Measurements from ENCODE around the gene ARV1. TPM values are rescaled to one million over a fixed set of nuclear protein-coding genes. Genes with fewer than 3 reads are reported as not detected.

Gene ARV1
- total RNA-seq (2021) = 8.0 and 8.4 TPM in 2 replicates
- long read RNA-seq, transcript ARV1-201 (6 exons, 1,335 nt) = major isoform, 29 of 37 reads
- long read RNA-seq, partial matches to known transcripts = 0 of 37 reads
- long read RNA-seq, other reads (novel, unspliced or antisense) = 5 of 37 reads

DNA sequence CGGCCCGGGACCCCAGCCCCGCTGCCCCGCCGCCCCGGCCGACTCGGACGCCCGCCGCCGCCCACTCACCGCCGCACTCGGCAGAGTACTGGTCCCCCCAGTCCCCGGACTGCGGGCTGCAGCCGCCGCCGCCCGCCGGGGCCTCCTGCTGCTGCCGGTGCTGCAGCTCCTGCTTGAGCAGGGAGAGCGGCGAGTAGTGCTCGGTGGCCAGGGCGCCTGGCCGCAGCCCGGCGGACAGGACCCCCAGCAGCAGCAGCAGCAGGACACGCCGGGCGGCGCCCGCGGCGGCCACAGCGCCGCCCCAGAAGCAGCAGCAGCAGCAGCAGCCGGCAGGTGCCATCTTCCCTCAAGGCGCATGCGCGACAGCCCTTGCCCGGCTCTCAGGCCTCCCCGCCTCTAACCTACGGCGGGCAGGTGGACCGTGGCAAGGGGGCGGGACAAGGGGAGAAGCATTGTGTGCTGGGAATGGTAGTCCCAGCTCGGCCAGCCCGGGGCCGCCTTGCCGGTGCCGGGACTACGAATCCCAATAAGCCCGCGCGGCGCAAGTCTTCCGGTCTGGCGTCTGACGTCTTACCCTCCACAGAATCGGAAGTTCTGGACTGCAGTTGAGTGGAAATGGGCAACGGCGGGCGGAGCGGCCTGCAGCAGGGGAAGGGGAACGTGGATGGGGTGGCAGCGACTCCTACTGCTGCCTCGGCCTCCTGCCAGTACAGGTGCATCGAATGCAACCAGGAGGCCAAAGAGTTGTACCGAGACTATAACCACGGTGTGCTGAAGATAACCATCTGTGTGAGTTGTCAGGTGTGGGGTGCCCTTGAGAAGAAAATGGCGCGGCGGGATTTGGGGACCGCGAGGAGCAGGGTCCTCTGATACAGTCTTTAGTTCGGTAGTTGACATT lies at the start of gene ARV1, which contains the start of gene TTC13:
Gene ARV1 (plus strand): TSS at position 604 of the 898 bp plus-strand sequence. CDS start 12 bp downstream, at position 616.
Gene TTC13 (minus strand): TSS at position 371 of the 898 bp plus-strand sequence. CDS start 31 bp downstream, at position 340.
- no peaks in the 10 kb centered on the region for H3K79me1 ChIP-seq (ENCODE audit: insufficient read depth, low read depth, low read length, poor library complexity, severe bottlenecking)
- H4K91ac ChIP-seq (ENCODE audit: insufficient read length, low read depth, low read length) = no peak within 1 kb of the TSS
- no peak within 1 kb of the TSS for H3K56ac ChIP-seq (ENCODE audit: insufficient read length, low read depth, low read length)
- no peak within 1 kb of the TSS for H3K23ac ChIP-seq (ENCODE audit: insufficient read length, low read depth, low read length)
- H4K8ac ChIP-seq (replicated peaks; ENCODE audit: insufficient read length, low read depth, low read length) = no peak within 1 kb of the TSS
- Mint-ChIP-seq H3K4me1 (peaks cover 15 to 19% of the 10 kb centered on the region in 2 experiments), H3K36me3 (ENCODE audit: insufficient read depth in 1 of 3, low read depth in 3 of 3) (peaks cover 0 to 2% (median 0%) of the 10 kb centered on the region in 3 experiments; a peak in 1 of 7 replicates), H3K27me3 (ENCODE audit: low read depth) (peaks cover 22% of the 10 kb centered on the region), H3K4me3 (peak within 1 kb of the TSS; percentile 95 to 97), H3K9me3 (no peaks in the 10 kb centered on the region; a peak in 1 of 5 replicates), H3K27ac (peak within 1 kb of the TSS in 1 of 3 experiments; percentile 36; a peak in 2 of 7 replicates)
- no peak within 1 kb of the TSS for H2BK12ac ChIP-seq (ENCODE audit: insufficient read length, low read depth, low read length)
- peak within 1 kb of the TSS; percentile 49 for H3K9ac ChIP-seq (ENCODE audit: extremely low read depth, insufficient read length, low read length)
- no CpG with 5 or more reads among the region's 79 CpGs for WGBS (ENCODE audit: extremely low coverage, insufficient read length, low lambda C conversion rate)
- H4K5ac ChIP-seq (ENCODE audit: insufficient read length, low read depth, low read length) = no peak within 1 kb of the TSS
- H3K9me3 ChIP-seq (ENCODE audit: control insufficient read depth, low read depth, low read length) = no peaks in the 10 kb centered on the region
- H3K23me2 ChIP-seq (ENCODE audit: insufficient read length, low read depth, low read length, poor library complexity, severe bottlenecking) = peaks cover 9% of the 10 kb centered on the region
- H3K14ac ChIP-seq (ENCODE audit: insufficient read depth, low read length) = no peak within 1 kb of the TSS
- no peak within 1 kb of the TSS for H2AFZ ChIP-seq (ENCODE audit: low read length)
- H3K18ac ChIP-seq (ENCODE audit: insufficient read length, low read depth, low read length) = no peak within 1 kb of the TSS
- peak within 1 kb of the TSS; percentile 61 for H3K4me2 ChIP-seq (ENCODE audit: insufficient read depth, insufficient read length, low read length)
- H2BK20ac ChIP-seq (ENCODE audit: low read depth, low read length, poor library complexity, severe bottlenecking) = no peak within 1 kb of the TSS
- H2AK5ac ChIP-seq (ENCODE audit: insufficient read length, low read length) = no peak within 1 kb of the TSS
- H4K20me1 ChIP-seq (ENCODE audit: control insufficient read depth, insufficient read depth, insufficient read length) = no peaks in the 10 kb centered on the region
- H3K4me1 ChIP-seq (ENCODE audit: insufficient read depth, low read length) = no peaks in the 10 kb centered on the region
- no peak within 1 kb of the TSS for H3T11ph ChIP-seq (ENCODE audit: low read length)
- TF ChIP-seq, protein P1, sequence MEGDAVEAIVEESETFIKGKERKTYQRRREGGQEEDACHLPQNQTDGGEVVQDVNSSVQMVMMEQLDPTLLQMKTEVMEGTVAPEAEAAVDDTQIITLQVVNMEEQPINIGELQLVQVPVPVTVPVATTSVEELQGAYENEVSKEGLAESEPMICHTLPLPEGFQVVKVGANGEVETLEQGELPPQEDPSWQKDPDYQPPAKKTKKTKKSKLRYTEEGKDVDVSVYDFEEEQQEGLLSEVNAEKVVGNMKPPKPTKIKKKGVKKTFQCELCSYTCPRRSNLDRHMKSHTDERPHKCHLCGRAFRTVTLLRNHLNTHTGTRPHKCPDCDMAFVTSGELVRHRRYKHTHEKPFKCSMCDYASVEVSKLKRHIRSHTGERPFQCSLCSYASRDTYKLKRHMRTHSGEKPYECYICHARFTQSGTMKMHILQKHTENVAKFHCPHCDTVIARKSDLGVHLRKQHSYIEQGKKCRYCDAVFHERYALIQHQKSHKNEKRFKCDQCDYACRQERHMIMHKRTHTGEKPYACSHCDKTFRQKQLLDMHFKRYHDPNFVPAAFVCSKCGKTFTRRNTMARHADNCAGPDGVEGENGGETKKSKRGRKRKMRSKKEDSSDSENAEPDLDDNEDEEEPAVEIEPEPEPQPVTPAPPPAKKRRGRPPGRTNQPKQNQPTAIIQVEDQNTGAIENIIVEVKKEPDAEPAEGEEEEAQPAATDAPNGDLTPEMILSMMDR (conservative IDR thresholded peaks at IDR 0.05) = peak; percentile 57
- H2BK15ac ChIP-seq (ENCODE audit: low read depth, low read length) = no peak within 1 kb of the TSS
- H2BK120ac ChIP-seq (ENCODE audit: low read depth, low read length, poor library complexity, severe bottlenecking) = no peak within 1 kb of the TSS
- no peaks in the 10 kb centered on the region for H3K79me2 ChIP-seq (ENCODE audit: insufficient read depth, low read length)
- peaks cover 31% of the 10 kb centered on the region for H3K27me3 ChIP-seq (ENCODE audit: insufficient read depth, low read length)
- DNase-seq = peak; percentile 99
- H3K27ac ChIP-seq (ENCODE audit: insufficient read length, low read depth, low read length) = no peak within 1 kb of the TSS
- H3K4ac ChIP-seq (ENCODE audit: low read depth, low read length) = no peak within 1 kb of the TSS
- no peak within 1 kb of the TSS for H2BK5ac ChIP-seq (ENCODE audit: insufficient read length, low read length)
